ENCODE results near the gene OVOL3.
A peak's percentile ranks its signal among the peaks of the same experiment; 100 is the strongest.

The OVOL3 gene

GRCh38 chr19:36139473-36140303 lies 28.7 kb downstream of the OVOL3 start, which contains the start of gene CAPNS1:
Gene CAPNS1 (plus strand): TSS chr19:36140066. CDS start chr19:36141012, 946 bp downstream.
- H3K27me3 ChIP-seq (replicated peaks in 2 of 5; ENCODE audit: control insufficient read depth in 4 of 5, insufficient read depth in 5 of 5, low read length in 4 of 5): no peaks in the 10 kb centered on the region
- peaks cover 0 to 19% (median 13%) of the 10 kb centered on the region in 4 experiments for H3K4me1 ChIP-seq (ENCODE audit: control extremely low read depth in 1 of 4, control insufficient read depth in 4 of 4, insufficient read depth in 4 of 4, low read length in 3 of 4)
- POLR2A ChIA-PET: interaction anchor here (1.2 to 1.7 kb wide), 2 partner anchors 11 to 25 kb away, joined by 4 to 6 read pairs; partner anchors contain the start of gene POLR2I
- peaks cover 6 to 23% (median 17%) of the 10 kb centered on the region in 4 experiments for H3K36me3 ChIP-seq (ENCODE audit: control insufficient read depth in 4 of 4, insufficient read depth in 4 of 4, low read length in 3 of 4)
- peak; percentile 96 to 97 (median 96) for DNase-seq
- peak within 1 kb of the TSS; percentile 94 to 100 (median 99) for H3K4me3 ChIP-seq (ENCODE audit: control insufficient read depth in 1 of 7, extremely low read depth in 1 of 7, insufficient read depth in 4 of 7, low read depth in 2 of 7, low read length in 6 of 7)
- no peaks in the 10 kb centered on the region for H3K9me3 ChIP-seq (ENCODE audit: control extremely low read depth in 1 of 5, control insufficient read depth in 4 of 5, insufficient read depth in 2 of 5, low read depth in 1 of 5, low read length in 4 of 5)
- CTCF ChIA-PET: interaction anchor here (0.7 to 1.5 kb wide), 4 partner anchors 12 to 86 kb away, joined by 3 to 5 read pairs (median 3); partner anchors contain the start of gene THAP8
- WGBS (ENCODE audit: insufficient coverage): under 1% methylated on average over 74 of the region's 75 CpGs
- H3K27ac ChIP-seq (ENCODE audit: insufficient read depth in 1 of 2, low read depth in 1 of 2, low read length in 2 of 2, poor library complexity in 1 of 2, severe bottlenecking in 2 of 2): peak within 1 kb of the TSS; percentile 90 to 96

DNA sequence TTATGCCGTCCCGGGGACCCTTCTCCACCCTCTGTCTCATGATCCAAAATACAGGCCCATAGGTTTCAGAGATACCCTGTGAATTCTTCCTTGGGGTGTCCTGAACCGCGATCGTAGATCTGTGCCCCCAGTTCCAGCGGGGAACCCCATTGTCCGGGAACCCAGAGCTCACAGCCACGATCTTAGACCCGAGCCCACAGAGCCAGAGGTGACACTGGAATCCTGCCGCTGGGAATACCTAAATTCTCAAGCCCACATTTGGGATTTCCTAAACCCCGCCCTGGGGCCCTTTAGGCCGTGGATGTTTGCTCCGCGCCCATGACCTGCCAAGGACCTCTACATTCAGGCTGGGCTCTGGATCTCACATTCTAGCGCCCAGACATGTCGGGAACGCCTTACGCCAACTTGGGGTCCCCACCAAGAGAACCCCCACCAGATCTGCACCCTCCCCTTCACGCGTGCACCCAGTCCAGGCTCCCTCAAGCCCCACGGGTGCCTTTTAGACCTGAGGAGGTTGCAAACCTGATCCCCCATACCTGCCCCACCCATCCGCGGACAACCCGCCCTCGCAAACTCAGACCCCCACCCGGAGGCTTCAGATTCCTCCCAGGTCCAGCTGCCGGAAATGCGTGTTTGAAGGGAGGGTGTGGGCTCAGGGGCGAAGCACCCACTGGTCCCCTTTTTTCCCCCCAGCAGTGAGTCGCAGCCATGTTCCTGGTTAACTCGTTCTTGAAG lies 29.5 kb downstream of the OVOL3 start:
- peak in 2 of 3 donors; percentile 77 to 81 for DNase-seq
- POLR2A ChIA-PET: interaction anchor here (0.7 to 1.7 kb wide), 3 partner anchors 12 to 28 kb away, joined by 3 to 6 read pairs (median 4); partner anchors contain the start of gene POLR2I

GRCh38 chr19:36141039-36141927 lies 30.3 kb downstream of the OVOL3 start:
- no peaks in the 10 kb centered on the region for H3K9me3 ChIP-seq (ENCODE audit: control extremely low read depth in 1 of 5, control insufficient read depth in 4 of 5, insufficient read depth in 2 of 5, low read depth in 1 of 5, low read length in 4 of 5)
- CTCF ChIA-PET: no interaction called here
- POLR2A ChIA-PET: interaction anchor here (0.7 kb wide), 1 partner anchor 27 kb away, joined by 3 read pairs; no protein-coding TSS in a partner anchor
- peak overlapping the region; percentile 94 to 100 (median 99) for H3K4me3 ChIP-seq (ENCODE audit: control insufficient read depth in 1 of 7, extremely low read depth in 1 of 7, insufficient read depth in 4 of 7, low read depth in 2 of 7, low read length in 6 of 7)
- peaks cover 0 to 19% (median 13%) of the 10 kb centered on the region in 4 experiments for H3K4me1 ChIP-seq (ENCODE audit: control extremely low read depth in 1 of 4, control insufficient read depth in 4 of 4, insufficient read depth in 4 of 4, low read length in 3 of 4)
- no peak overlapping the region for H3K27ac ChIP-seq (ENCODE audit: insufficient read depth in 1 of 2, low read depth in 1 of 2, low read length in 2 of 2, poor library complexity in 1 of 2, severe bottlenecking in 2 of 2)
- peak; percentile 87 to 92 (median 92) for DNase-seq
- peaks cover 15 to 39% (median 30%) of the 10 kb centered on the region in 4 experiments for H3K36me3 ChIP-seq (ENCODE audit: control insufficient read depth in 4 of 4, insufficient read depth in 4 of 4, low read length in 3 of 4)
- no peaks in the 10 kb centered on the region for H3K27me3 ChIP-seq (replicated peaks in 2 of 5; ENCODE audit: control insufficient read depth in 4 of 5, insufficient read depth in 5 of 5, low read length in 4 of 5)
- WGBS (ENCODE audit: insufficient coverage): 41% methylated on average over 23 of the region's 42 CpGs

More for the DNA sequence above, 29.5 kb downstream of the OVOL3 start:
- Histone ChIP-seq H3K4me3 (ENCODE audit: control insufficient read depth in 1 of 7, extremely low read depth in 1 of 7, insufficient read depth in 4 of 7, low read depth in 2 of 7, low read length in 6 of 7) (peak overlapping the region; percentile 94 to 100 (median 99)), H3K9me3 (ENCODE audit: control extremely low read depth in 1 of 5, control insufficient read depth in 4 of 5, insufficient read depth in 2 of 5, low read depth in 1 of 5, low read length in 4 of 5) (no peaks in the 10 kb centered on the region), H3K4me1 (ENCODE audit: control extremely low read depth in 1 of 4, control insufficient read depth in 4 of 4, insufficient read depth in 4 of 4, low read length in 3 of 4) (peaks cover 0 to 19% (median 13%) of the 10 kb centered on the region in 4 experiments), H3K27ac (ENCODE audit: insufficient read depth in 1 of 2, low read depth in 1 of 2, low read length in 2 of 2, poor library complexity in 1 of 2, severe bottlenecking in 2 of 2) (peak overlapping the region; percentile 90 to 96), H3K27me3 (replicated peaks in 2 of 5; ENCODE audit: control insufficient read depth in 4 of 5, insufficient read depth in 5 of 5, low read length in 4 of 5) (no peaks in the 10 kb centered on the region), H3K36me3 (ENCODE audit: control insufficient read depth in 4 of 4, insufficient read depth in 4 of 4, low read length in 3 of 4) (peaks cover 8 to 31% (median 22%) of the 10 kb centered on the region in 4 experiments)
- CTCF ChIA-PET: interaction anchor here (0.6 to 1.5 kb wide), 4 partner anchors 11 to 22 kb away, joined by 3 to 5 read pairs (median 4); no protein-coding TSS in a partner anchor
- WGBS (ENCODE audit: insufficient coverage): 0% methylated on average over 17 of the region's 31 CpGs

DNA sequence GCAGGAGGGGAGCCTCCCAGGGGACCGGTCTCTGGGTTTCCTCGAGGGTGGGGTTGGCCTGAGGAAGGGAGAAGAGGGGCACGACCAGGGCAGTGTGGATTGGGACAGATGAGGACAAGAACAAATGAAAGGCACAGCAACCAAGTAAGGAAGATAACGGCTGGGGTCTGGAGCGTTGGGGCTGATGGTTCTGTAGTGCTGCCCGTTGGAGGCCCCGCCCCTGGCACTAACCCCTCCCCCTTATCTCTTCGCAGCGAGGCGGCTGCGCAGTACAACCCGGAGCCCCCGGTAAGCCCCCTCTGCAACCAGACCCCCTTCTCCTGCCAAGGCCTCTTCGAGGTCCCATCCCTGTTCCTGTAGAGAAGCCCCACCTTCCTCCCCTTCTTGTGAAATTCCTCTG lies 31.1 kb downstream of the OVOL3 start:
- ChIA-PET CTCF (interaction anchor here (0.9 to 1.3 kb wide), 2 partner anchors 14 to 28 kb away, joined by 3 read pairs; no protein-coding TSS in a partner anchor), POLR2A (no interaction called here)
- Histone ChIP-seq H3K4me1 (ENCODE audit: control extremely low read depth in 1 of 4, control insufficient read depth in 4 of 4, insufficient read depth in 4 of 4, low read length in 3 of 4) (peaks cover 0 to 19% (median 13%) of the 10 kb centered on the region in 4 experiments), H3K27me3 (replicated peaks in 2 of 5; ENCODE audit: control insufficient read depth in 4 of 5, insufficient read depth in 5 of 5, low read length in 4 of 5) (no peaks in the 10 kb centered on the region), H3K4me3 (ENCODE audit: control insufficient read depth in 1 of 7, extremely low read depth in 1 of 7, insufficient read depth in 4 of 7, low read depth in 2 of 7, low read length in 6 of 7) (no peak overlapping the region), H3K36me3 (ENCODE audit: control insufficient read depth in 4 of 4, insufficient read depth in 4 of 4, low read length in 3 of 4) (peaks cover 20 to 47% (median 36%) of the 10 kb centered on the region in 4 experiments), H3K9me3 (ENCODE audit: control extremely low read depth in 1 of 5, control insufficient read depth in 4 of 5, insufficient read depth in 2 of 5, low read depth in 1 of 5, low read length in 4 of 5) (no peaks in the 10 kb centered on the region), H3K27ac (ENCODE audit: insufficient read depth in 1 of 2, low read depth in 1 of 2, low read length in 2 of 2, poor library complexity in 1 of 2, severe bottlenecking in 2 of 2) (no peak overlapping the region)
- no peak for DNase-seq
- 92% methylated on average over 8 of the region's 14 CpGs for WGBS (ENCODE audit: insufficient coverage)

- CTCF ChIA-PET: interaction anchor here (0.9 to 1.3 kb wide), 3 partner anchors 10 to 28 kb away, joined by 3 read pairs; partner anchors contain the start of gene COX7A1
- Histone ChIP-seq H3K27me3 (replicated peaks in 2 of 5; ENCODE audit: control insufficient read depth in 4 of 5, insufficient read depth in 5 of 5, low read length in 4 of 5) (no peaks in the 10 kb centered on the region), H3K4me1 (ENCODE audit: control extremely low read depth in 1 of 4, control insufficient read depth in 4 of 4, insufficient read depth in 4 of 4, low read length in 3 of 4) (peaks cover 0 to 19% (median 13%) of the 10 kb centered on the region in 4 experiments), H3K4me3 (ENCODE audit: control insufficient read depth in 1 of 7, extremely low read depth in 1 of 7, insufficient read depth in 4 of 7, low read depth in 2 of 7, low read length in 6 of 7) (no peak overlapping the region), H3K36me3 (ENCODE audit: control insufficient read depth in 4 of 4, insufficient read depth in 4 of 4, low read length in 3 of 4) (peaks cover 22 to 50% (median 39%) of the 10 kb centered on the region in 4 experiments), H3K27ac (ENCODE audit: insufficient read depth in 1 of 2, low read depth in 1 of 2, low read length in 2 of 2, poor library complexity in 1 of 2, severe bottlenecking in 2 of 2) (no peak overlapping the region), H3K9me3 (ENCODE audit: control extremely low read depth in 1 of 5, control insufficient read depth in 4 of 5, insufficient read depth in 2 of 5, low read depth in 1 of 5, low read length in 4 of 5) (no peaks in the 10 kb centered on the region)
- POLR2A ChIA-PET: no interaction called here
- DNase-seq: no peak
- WGBS (ENCODE audit: insufficient coverage): 95% methylated on average over 8 of the region's 9 CpGs
Measured at GRCh38 chr19:36142496-36142895, 31.6 kb downstream of the OVOL3 start.

GRCh38 chr19:36144624-36145023 lies 33.7 kb downstream of the OVOL3 start:
- no peaks in the 10 kb centered on the region for H3K27me3 ChIP-seq (replicated peaks in 2 of 5; ENCODE audit: control insufficient read depth in 4 of 5, insufficient read depth in 5 of 5, low read length in 4 of 5)
- no peak overlapping the region for H3K4me3 ChIP-seq (ENCODE audit: control insufficient read depth in 1 of 7, extremely low read depth in 1 of 7, insufficient read depth in 4 of 7, low read depth in 2 of 7, low read length in 6 of 7)
- peaks cover 22 to 68% (median 46%) of the 10 kb centered on the region in 4 experiments for H3K36me3 ChIP-seq (ENCODE audit: control insufficient read depth in 4 of 4, insufficient read depth in 4 of 4, low read length in 3 of 4)
- WGBS (ENCODE audit: insufficient coverage): 100% methylated on average over 4 of the region's 6 CpGs
- no peaks in the 10 kb centered on the region for H3K9me3 ChIP-seq (ENCODE audit: control extremely low read depth in 1 of 5, control insufficient read depth in 4 of 5, insufficient read depth in 2 of 5, low read depth in 1 of 5, low read length in 4 of 5)
- CTCF ChIA-PET: interaction anchor here (1.8 kb wide), 1 partner anchor 17 kb away, joined by 6 read pairs; no protein-coding TSS in a partner anchor
- no peak overlapping the region for H3K27ac ChIP-seq (ENCODE audit: insufficient read depth in 1 of 2, low read depth in 1 of 2, low read length in 2 of 2, poor library complexity in 1 of 2, severe bottlenecking in 2 of 2)
- H3K4me1 ChIP-seq (ENCODE audit: control extremely low read depth in 1 of 4, control insufficient read depth in 4 of 4, insufficient read depth in 4 of 4, low read length in 3 of 4): peaks cover 0 to 10% (median 6%) of the 10 kb centered on the region in 4 experiments
- no peak for DNase-seq
- POLR2A ChIA-PET: no interaction called here

Data from common myeloid progenitor, CD34-positive (primary cell).